ENCODE results near the gene PHKA1.

DNA sequence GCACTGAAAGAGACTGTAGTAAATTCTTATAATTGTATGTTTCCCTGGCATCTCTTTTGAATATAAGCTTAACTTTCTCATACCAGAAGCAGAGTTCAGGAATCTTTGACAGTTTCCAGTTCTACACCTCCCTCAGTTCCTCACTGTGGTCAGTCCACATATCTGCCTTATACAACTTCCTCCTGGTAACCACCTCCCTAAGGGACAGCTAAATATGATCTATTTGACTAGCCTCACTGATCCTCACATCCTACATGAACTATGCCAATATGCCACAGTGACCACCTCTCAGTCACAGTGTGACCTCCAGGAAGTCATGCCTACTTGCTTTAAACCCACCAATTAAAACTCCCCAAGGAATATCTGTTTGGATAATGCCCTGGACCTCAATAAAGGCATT, 89.9 kb downstream of the PHKA1 start:
- TF ChIP-seq, protein P1, sequence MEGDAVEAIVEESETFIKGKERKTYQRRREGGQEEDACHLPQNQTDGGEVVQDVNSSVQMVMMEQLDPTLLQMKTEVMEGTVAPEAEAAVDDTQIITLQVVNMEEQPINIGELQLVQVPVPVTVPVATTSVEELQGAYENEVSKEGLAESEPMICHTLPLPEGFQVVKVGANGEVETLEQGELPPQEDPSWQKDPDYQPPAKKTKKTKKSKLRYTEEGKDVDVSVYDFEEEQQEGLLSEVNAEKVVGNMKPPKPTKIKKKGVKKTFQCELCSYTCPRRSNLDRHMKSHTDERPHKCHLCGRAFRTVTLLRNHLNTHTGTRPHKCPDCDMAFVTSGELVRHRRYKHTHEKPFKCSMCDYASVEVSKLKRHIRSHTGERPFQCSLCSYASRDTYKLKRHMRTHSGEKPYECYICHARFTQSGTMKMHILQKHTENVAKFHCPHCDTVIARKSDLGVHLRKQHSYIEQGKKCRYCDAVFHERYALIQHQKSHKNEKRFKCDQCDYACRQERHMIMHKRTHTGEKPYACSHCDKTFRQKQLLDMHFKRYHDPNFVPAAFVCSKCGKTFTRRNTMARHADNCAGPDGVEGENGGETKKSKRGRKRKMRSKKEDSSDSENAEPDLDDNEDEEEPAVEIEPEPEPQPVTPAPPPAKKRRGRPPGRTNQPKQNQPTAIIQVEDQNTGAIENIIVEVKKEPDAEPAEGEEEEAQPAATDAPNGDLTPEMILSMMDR (conservative IDR thresholded peaks at IDR 0.05): no peak
- TF ChIP-seq EZH2 (IDR thresholded peaks at IDR 0.05; ENCODE audit: low read depth): no peak
